Pancreas (tissue), 10 donors: ENCODE measurements around the gene SIM2. TPM values are rescaled to one million over a fixed set of nuclear protein-coding genes. Genes with fewer than 3 reads are reported as not detected.

ENCODE experiments used
- ATAC-seq, 4 donors: fragments of 200-7000 bp; cut with Tn5 transposase; one replicate each; pipeline versions ENCODE4 v1.8.0 to v1.9.1; 2020; ENCODE audit warnings: mild to moderate bottlenecking in 4 of 4, moderate library complexity in 4 of 4
- DNase-seq, 6 donors: peaks; one replicate each; pipeline ENCODE4 v3.0.0-alpha.2; 2020
- FAIRE-seq: peaks from 2 replicates; lab custom pipeline; 2012; peaks lifted over from hg19 to GRCh38; lab: Jason Lieb, UNC
- H3K27ac ChIP-seq, 4 donors: fragments of 200-600 bp; sonication (generic); 1 replicate in 3 of 4; 2 replicates in 1 of 4; pipeline versions ENCODE4 v1.5.0 to v1.8.0; 2020
- H3K27me3 ChIP-seq, 4 donors: fragments of 200-600 bp; one replicate each; pipeline ENCODE4 v1.8.0; 2021
- H3K36me3 ChIP-seq, 3 donors: fragments of 200-600 bp; sonication (generic) in 1 of 3; one replicate each; pipeline versions ENCODE4 v1.5.0 to v1.8.0; 2020 to 2021
- H3K4me1 ChIP-seq, 3 donors: fragments of 200-600 bp; one replicate each; pipeline ENCODE4 v1.8.0; 2021
- H3K4me3 ChIP-seq, 4 donors: fragments of 200-600 bp; sonication (generic) in 2 of 4; one replicate each; pipeline versions ENCODE4 v1.5.0 to v1.8.0; 2020 to 2021
- H3K9me3 ChIP-seq, 4 donors: fragments of 200-600 bp; one replicate each; pipeline ENCODE4 v1.8.0; 2021
- WGBS, 2 donors: extraction: QIAGEN DNeasy Blood & Tissue Kit; methylation state at CpG; one replicate each; pipeline ENCODE4 v1.1.7; 2013; 5-methylcytosine and 5-hydroxymethylcytosine counted together
- intact Hi-C, 3 donors: fragments of 100-400 bp; cut with DNase I; formaldehyde crosslinking; loops; one replicate each; pipeline versions ENCODE4 v1.11.1 to v1.14.2; 2022
- polyA plus RNA-seq, 2 donors: library from polyadenylated mRNA; stranded (reverse); fragments of 200-250 nt; gene quantifications; one replicate each; pipeline ENCODE4 v1.2.3, GENCODE V29; 2013
- total RNA-seq, 6 donors: library from RNA; stranded (reverse); fragmentation: NEBNext Ultra II Directional in 4 of 6; extraction: Animal tissue kit (Norgen Biotek cat#: 25700) in 4 of 6; gene quantifications; one replicate each; pipeline versions ENCODE4 v1.2.1 to v1.2.4, GENCODE V29; 2021 to 2023
- TF ChIP-seq, protein P1 (sequence below), 4 donors: fragments of 200-600 bp; sonication (generic) in 3 of 4; IDR thresholded peaks; one replicate each; pipeline versions ENCODE4 v1.5.0 to v1.8.0; 2021; ENCODE audit warnings: antibody characterized with exemption in 4 of 4
- donor health status: healthy with polysubstance abuse.
- donor health status: DM: no; HTN: no; CAD: no; lungs with moderate emphysema.
- donor health status: DM: no; HTN: no; CAD: no.
- donor health status: control.
- donor health status: control.
- donor health status: Bipolar disorder and iron deficiency.
- donor health status: DM: yes; HTN: yes; CAD: no.
- donor health status: DM: no; HTN: no; CAD: no.
- donor health status: DM: no; HTN: no; CAD: no.
- donor health status: DM: yes; HTN: yes; CAD: no.

SIM2 gene
- total and polyA plus RNA-seq, 8 donors: 0.02 to 0.53 (median 0.13) TPM; not detected in 5

DNA sequence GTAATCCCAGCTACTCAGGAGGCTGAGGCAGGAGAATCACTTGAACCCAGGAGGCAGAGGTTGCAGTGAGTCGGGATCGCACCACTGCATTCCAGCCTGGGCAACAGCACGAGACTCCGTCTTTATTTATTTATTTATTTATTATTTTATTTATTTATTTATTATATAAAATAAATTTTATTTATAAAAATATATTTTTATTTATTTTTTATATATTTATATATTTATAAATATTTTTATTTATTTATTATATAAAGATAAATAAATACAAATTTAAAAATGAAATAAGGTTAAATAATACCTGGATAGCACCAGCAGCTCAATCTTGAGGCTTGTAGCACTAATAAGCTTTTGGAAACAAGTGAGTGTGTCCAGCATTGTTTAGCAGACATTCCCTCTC lies 40.9 kb upstream of the SIM2 start:
- no peak for DNase-seq
- 81 to 89% methylated on average over 4 of the region's 4 CpGs for WGBS, 2 donors
- Histone ChIP-seq H3K36me3 (no peaks in the 10 kb centered on the region), H3K9me3 (no peaks in the 10 kb centered on the region), H3K4me3 (no peak overlapping the region), H3K27me3 (no peaks in the 10 kb centered on the region), H3K27ac (no peak overlapping the region), H3K4me1 (no peaks in the 10 kb centered on the region)
- ATAC-seq: no peak
- FAIRE-seq: no peak
- intact Hi-C loops: no loop called here
- TF ChIP-seq, protein P1, sequence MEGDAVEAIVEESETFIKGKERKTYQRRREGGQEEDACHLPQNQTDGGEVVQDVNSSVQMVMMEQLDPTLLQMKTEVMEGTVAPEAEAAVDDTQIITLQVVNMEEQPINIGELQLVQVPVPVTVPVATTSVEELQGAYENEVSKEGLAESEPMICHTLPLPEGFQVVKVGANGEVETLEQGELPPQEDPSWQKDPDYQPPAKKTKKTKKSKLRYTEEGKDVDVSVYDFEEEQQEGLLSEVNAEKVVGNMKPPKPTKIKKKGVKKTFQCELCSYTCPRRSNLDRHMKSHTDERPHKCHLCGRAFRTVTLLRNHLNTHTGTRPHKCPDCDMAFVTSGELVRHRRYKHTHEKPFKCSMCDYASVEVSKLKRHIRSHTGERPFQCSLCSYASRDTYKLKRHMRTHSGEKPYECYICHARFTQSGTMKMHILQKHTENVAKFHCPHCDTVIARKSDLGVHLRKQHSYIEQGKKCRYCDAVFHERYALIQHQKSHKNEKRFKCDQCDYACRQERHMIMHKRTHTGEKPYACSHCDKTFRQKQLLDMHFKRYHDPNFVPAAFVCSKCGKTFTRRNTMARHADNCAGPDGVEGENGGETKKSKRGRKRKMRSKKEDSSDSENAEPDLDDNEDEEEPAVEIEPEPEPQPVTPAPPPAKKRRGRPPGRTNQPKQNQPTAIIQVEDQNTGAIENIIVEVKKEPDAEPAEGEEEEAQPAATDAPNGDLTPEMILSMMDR (IDR thresholded peaks at IDR 0.05): no peak

DNA sequence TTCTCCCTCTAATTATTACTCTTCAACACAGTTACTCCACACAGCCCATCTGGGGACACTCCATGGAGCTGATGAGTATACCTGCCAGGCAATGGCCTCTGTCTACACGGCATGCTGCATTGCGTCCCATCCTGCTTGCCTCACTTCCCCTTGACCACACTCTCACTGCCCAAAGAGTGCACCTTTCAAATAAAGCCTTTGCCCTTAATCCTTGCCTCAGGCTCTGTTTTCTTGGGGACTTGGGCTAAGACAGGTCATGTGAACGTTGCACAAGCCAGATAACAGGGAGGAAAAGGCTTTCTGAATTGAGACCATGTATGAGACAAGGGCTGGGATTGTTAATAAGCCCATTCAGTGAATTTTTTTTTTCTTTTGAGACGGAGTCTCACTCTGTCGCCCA lies 40.0 kb upstream of the SIM2 start:
- no peak overlapping the region for H3K4me3 ChIP-seq
- intact Hi-C loops: no loop called here
- H3K4me1 ChIP-seq: no peaks in the 10 kb centered on the region
- 75 to 85% methylated on average over 5 of the region's 5 CpGs for WGBS, 2 donors
- no peak for ATAC-seq
- no peaks in the 10 kb centered on the region for H3K9me3 ChIP-seq
- H3K36me3 ChIP-seq: no peaks in the 10 kb centered on the region
- TF ChIP-seq, protein P1 (IDR thresholded peaks at IDR 0.05): no peak
- H3K27me3 ChIP-seq: no peaks in the 10 kb centered on the region
- FAIRE-seq: no peak
- DNase-seq: no peak
- H3K27ac ChIP-seq: no peak overlapping the region

DNA sequence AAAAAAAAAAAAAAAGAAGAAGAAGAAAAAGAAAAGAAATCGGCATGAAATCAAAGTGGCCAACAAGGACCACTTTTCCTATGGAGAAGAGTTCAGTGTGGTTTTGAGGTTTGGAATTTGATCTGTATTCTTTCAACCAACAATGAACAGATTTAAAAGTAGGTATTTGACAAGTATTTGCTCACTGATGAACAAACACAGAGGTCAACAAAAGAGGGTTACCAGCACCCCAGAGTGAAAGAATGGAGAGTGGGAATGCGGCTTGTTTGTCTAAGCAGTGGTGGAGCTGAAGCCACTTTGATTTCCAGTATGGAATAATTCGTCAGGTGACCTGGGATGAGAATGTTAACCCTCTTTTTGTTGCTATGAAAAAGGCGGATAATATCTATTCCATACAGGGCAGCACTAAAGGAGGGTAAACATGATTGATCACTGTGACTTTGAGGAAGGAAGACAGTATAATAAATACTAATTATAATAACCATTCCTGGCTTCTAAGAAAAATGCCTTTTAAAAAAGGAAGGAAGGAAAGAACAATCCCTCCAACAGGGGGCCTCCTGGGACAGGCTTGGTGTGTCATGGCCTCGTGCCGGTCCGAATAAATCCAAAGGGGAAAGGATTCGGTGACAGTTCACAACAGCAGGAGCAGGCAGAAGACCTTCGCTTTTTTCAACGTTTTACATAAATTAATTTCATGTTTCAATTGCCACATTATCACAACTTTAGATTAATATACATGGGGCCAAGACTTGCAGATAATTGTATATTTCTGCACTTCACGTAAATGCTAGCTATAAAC lies 37.2 kb upstream of the SIM2 start:
- 30 to 34% methylated on average over 11 of the region's 11 CpGs for WGBS, 2 donors
- Histone ChIP-seq H3K36me3 (no peaks in the 10 kb centered on the region), H3K27me3 (no peaks in the 10 kb centered on the region), H3K9me3 (no peaks in the 10 kb centered on the region), H3K4me3 (no peak overlapping the region), H3K4me1 (no peaks in the 10 kb centered on the region), H3K27ac (no peak overlapping the region)
- TF ChIP-seq, protein P1 (IDR thresholded peaks at IDR 0.05): peak in 1 of 4 donors; percentile 13
- intact Hi-C loops: no loop called here
- ATAC-seq: peak in 1 of 4 donors; percentile 72
- no peak for FAIRE-seq
- DNase-seq: no peak

DNA sequence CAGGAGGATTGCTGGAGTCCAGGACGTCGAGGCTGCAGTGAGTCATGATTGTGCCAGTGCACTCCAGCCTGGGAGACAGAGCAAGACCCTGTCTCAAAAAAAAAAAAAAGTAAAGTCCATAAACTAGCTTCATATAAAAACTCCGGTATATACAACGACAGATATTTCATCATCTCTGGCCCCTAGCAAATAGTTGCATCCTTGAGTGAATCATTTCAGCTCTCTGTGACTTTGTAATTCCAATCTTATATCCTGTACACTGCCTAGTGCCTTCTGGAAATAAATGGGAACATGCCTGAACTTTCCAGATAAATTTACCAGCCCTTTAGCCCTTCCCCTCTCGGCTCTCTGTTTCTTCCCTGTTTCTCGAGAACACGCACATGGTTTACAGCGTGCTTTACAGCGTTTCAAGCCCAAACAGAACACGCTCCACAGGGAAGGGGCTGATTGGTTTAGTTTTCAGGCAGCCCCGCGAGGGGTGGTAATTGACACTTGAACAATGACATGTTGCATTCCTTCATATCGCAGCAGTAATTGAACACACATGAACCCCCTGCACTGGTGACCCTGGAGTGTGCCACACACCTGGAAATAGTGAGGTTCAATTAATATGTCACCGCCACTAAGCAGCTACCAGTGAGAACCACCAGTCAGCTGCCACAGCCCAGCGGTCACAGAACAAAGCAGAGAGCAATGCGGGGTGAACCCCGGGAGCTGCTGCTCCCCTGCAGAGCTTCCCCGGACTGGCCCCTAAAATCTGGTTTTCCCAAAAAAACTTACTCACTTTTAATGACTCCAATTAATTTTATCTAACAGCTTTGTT lies 35.7 kb upstream of the SIM2 start:
- Histone ChIP-seq H3K4me3 (no peak overlapping the region), H3K9me3 (no peaks in the 10 kb centered on the region), H3K4me1 (no peaks in the 10 kb centered on the region), H3K27ac (no peak overlapping the region), H3K36me3 (no peaks in the 10 kb centered on the region), H3K27me3 (no peaks in the 10 kb centered on the region)
- intact Hi-C loops: no loop called here
- no peak for ATAC-seq
- no peak for DNase-seq
- WGBS, 2 donors: 21 to 23% methylated on average over 18 of the region's 18 CpGs
- TF ChIP-seq, protein P1 (IDR thresholded peaks at IDR 0.05): no peak
- no peak for FAIRE-seq
